H1 (cell line): ENCODE measurements around the gene IRAK3. TPM values are rescaled to one million over a fixed set of nuclear protein-coding genes. Genes with fewer than 3 reads are reported as not detected.

Experiments used
- ASH2L ChIP-seq: fragments of 200-600, 300-600 bp; sonication (generic); IDR thresholded peaks from one replicate; pipeline ENCODE4 v1.7.1; 2017; ENCODE audit warnings: low read length
- CEBPB ChIP-seq: IDR thresholded peaks from 2 replicates; pipeline ENCODE4 v1.6.1; 2012; ENCODE audit warnings: low read depth, low read length
- CTCF ChIP-seq, 3 experiments: IDR thresholded peaks; 1 replicate in 2 of 3; 2 replicates in 1 of 3; pipeline versions ENCODE4 v1.5.1 to v1.6.1; 2011; ENCODE audit warnings: low read length in 3 of 3, mild to moderate bottlenecking in 3 of 3, inconsistent platforms in 2 of 3, low read depth in 1 of 3, moderate library complexity in 1 of 3; ENCODE audit not compliant: insufficient read depth in 1 of 3; ENCODE audit errors: control extremely low read depth in 1 of 3
- EGR1 ChIP-seq: IDR thresholded peaks from 2 replicates; pipeline ENCODE4 v1.6.1; 2011; ENCODE audit warnings: low read depth, low read length, borderline replicate concordance
- EP300 ChIP-seq, 2 experiments: IDR thresholded peaks; 1 replicate in 1 of 2; 2 replicates in 1 of 2; pipeline ENCODE4 v1.6.1; 2011 to 2012; ENCODE audit warnings: low read depth in 2 of 2, low read length in 2 of 2, mild to moderate bottlenecking in 2 of 2, borderline replicate concordance in 1 of 2, inconsistent platforms in 1 of 2, moderate library complexity in 1 of 2
- POLR2AphosphoS5 ChIP-seq: IDR thresholded peaks from 2 replicates; pipeline ENCODE4 v1.6.1; 2011; ENCODE audit warnings: low read depth, low read length
- RFX5 ChIP-seq: IDR thresholded peaks from 2 replicates; pipeline ENCODE4 v1.6.1; 2011; ENCODE audit warnings: low read depth, low read length, improper control_type of control experiment, borderline replicate concordance
- SP1 ChIP-seq: IDR thresholded peaks from 2 replicates; pipeline ENCODE4 v1.6.1; 2011; ENCODE audit warnings: low read depth, low read length
- SP4 ChIP-seq: IDR thresholded peaks from 2 replicates; pipeline ENCODE4 v1.6.1; 2012; ENCODE audit warnings: low read length, inconsistent platforms
- SRF ChIP-seq: IDR thresholded peaks from 2 replicates; pipeline ENCODE4 v1.6.1; 2011; ENCODE audit warnings: mild to moderate bottlenecking, low read depth, low read length, moderate library complexity
- SUZ12 ChIP-seq: fragments of 200-600 bp; sonication (generic); IDR thresholded peaks from 2 replicates; pipeline ENCODE4 v1.6.1; 2012; ENCODE audit warnings: mild to moderate bottlenecking, inconsistent platforms, low read length, moderate library complexity, mixed read lengths
- TBP ChIP-seq: IDR thresholded peaks from 2 replicates; pipeline ENCODE4 v1.6.1; 2011; ENCODE audit warnings: low read depth, low read length, improper control_type of control experiment
- TCF12 ChIP-seq: IDR thresholded peaks from 2 replicates; pipeline ENCODE4 v1.6.1; 2011; ENCODE audit warnings: low read depth, mild to moderate bottlenecking, low read length
- YY1 ChIP-seq: IDR thresholded peaks from 2 replicates; pipeline ENCODE4 v1.6.1; 2011; ENCODE audit warnings: low read depth, mild to moderate bottlenecking, low read length
- polyA plus RNA-seq, 7 experiments: library from polyadenylated mRNA; depleted of rRNA in 3 of 7; stranded (reverse) in 5 of 7; unstranded in 2 of 7; fragments of >200 nt in 5 of 7; fragments of 200-250 nt in 2 of 7; gene quantifications; 1 replicate in 5 of 7; 2 replicates in 1 of 7; 4 replicates in 1 of 7; pipeline versions ENCODE4 v1.2.1 to v1.2.3, GENCODE V29; 2011 to 2013; ENCODE audit warnings: missing spikeins in 2 of 7, mixed read lengths in 2 of 7
- total RNA-seq: library from RNA; stranded (reverse); fragmentation: NEBNext Ultra II Directional; extraction: Animal tissue kit (Norgen Biotek cat#: 25700); gene quantifications from 2 replicates; pipeline ENCODE4 v1.2.1, GENCODE V29; 2021
- TF ChIP-seq, protein P1 (sequence below): IDR thresholded peaks from 2 replicates; pipeline ENCODE4 v1.6.1; 2012; ENCODE audit warnings: inconsistent platforms
- TF ChIP-seq, protein P2 (sequence below): IDR thresholded peaks from 2 replicates; pipeline ENCODE4 v1.6.1; 2011; ENCODE audit warnings: low read length, improper control_type of control experiment

Gene IRAK3
- total and polyA plus RNA-seq, 2 of the 8 experiments (the other 6 are each of a cell fraction or from before 2014, with no cell fraction given): 0.51 to 2.2 TPM

DNA sequence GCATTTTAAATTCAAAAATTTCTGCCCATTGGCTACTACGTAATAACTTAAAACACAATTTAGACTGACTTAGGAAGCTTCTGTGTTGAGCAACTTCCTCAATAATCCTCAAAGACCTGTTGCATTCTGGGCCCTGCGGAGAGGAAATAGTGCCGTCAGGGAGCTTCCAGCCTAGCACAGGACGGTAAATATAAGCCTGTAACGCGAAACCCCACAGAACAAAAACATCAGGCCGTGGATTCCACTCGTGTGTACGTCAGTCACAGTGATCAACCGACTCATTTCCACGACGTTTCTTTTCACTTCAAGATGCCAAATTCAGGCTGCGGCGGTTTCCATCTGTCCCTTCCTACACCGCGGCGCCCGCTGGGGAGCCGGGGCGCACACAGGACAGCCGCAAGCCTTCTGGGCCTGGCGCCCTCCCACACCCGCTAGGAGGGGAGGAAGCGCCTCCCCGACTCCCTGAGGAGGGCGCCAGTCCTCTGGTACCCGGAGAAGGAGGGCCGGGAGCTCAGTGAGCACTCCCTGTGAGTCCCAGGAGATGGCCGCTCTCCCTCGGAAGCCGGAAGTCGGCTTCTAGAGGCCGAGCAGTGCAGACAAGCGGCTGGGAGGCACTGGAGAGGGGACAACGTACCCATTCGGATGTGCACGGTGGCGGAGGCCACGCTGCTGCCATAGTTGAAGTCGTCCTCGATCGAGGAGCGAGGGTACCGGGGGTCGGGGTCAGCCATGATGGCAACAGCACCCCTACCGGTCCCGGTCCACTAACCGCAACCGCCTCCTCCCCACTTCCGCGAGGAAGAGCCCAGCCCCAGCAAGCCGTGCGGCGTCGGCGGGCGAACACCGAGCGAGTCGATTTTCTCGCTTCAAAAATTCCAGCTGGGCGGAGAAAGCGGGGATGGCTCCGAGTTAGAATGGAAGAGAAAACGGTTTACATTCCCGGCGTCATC is 19.5 kb upstream of the IRAK3 start, which contains the start of gene TMBIM4 (continued):
- TF ChIP-seq CTCF (IDR thresholded peaks at IDR 0.05; ENCODE audit: control extremely low read depth in 1 of 3, insufficient read depth in 1 of 3, low read depth in 1 of 3, low read length in 3 of 3) (peak; percentile 21 to 40 (median 23); a peak in 3 of 4 replicates), EGR1 (peak; percentile 32; the same call in 1 of the 2 replicates), EP300 (IDR thresholded peaks at IDR 0.05; ENCODE audit: borderline replicate concordance in 1 of 2, low read depth in 2 of 2, low read length in 2 of 2) (no peak), TCF12 (0 out of 2 replicates have a peak, but pooled peaks have one; percentile 15), TBP (peak; percentile 24; the same call in 1 of the 2 replicates), POLR2AphosphoS5 (0 out of 2 replicates have a peak, but pooled peaks have one; percentile 48), SRF (peak; percentile 62; the same call in 1 of the 2 replicates), CEBPB (peak; percentile 37; the same call in 1 of the 2 replicates), SUZ12 (no peak), ASH2L (peak; percentile 34), YY1 (peak; percentile 75), RFX5 (no peak), SP1 (no peak), SP4 (no peak)
- TF ChIP-seq, protein P1, sequence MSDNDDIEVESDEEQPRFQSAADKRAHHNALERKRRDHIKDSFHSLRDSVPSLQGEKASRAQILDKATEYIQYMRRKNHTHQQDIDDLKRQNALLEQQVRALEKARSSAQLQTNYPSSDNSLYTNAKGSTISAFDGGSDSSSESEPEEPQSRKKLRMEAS: peak; percentile 41; the same call in 1 of the 2 replicates
- TF ChIP-seq, protein P2, sequence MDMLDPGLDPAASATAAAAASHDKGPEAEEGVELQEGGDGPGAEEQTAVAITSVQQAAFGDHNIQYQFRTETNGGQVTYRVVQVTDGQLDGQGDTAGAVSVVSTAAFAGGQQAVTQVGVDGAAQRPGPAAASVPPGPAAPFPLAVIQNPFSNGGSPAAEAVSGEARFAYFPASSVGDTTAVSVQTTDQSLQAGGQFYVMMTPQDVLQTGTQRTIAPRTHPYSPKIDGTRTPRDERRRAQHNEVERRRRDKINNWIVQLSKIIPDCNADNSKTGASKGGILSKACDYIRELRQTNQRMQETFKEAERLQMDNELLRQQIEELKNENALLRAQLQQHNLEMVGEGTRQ: no peak
